Stimulated activated CD4-positive, alpha-beta T cell treated with anti-CD3 and anti-CD28 coated beads, Interleukin-1b, Interleukin-23, amount 100 ng/mL, for 1 hour (primary cell): Measurements from ENCODE around the gene TRIM54.
A peak's percentile ranks its signal among the peaks of the same experiment; 100 is the strongest.

Experiments
- DNase-seq, 2 donors: peaks; one replicate each; pipeline ENCODE4 v3.0.0-alpha.2; 2020; ENCODE audit warnings: low read depth in 2 of 2

The TRIM54 gene, protein sequence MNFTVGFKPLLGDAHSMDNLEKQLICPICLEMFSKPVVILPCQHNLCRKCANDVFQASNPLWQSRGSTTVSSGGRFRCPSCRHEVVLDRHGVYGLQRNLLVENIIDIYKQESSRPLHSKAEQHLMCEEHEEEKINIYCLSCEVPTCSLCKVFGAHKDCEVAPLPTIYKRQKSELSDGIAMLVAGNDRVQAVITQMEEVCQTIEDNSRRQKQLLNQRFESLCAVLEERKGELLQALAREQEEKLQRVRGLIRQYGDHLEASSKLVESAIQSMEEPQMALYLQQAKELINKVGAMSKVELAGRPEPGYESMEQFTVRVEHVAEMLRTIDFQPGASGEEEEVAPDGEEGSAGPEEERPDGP

GRCh38 chr2:27281855-27282559, at the start of gene TRIM54:
TRIM54 (plus strand) TSS chr2:27282429; CDS start chr2:27282732, 303 bp downstream.
- no peak for DNase-seq

DNA sequence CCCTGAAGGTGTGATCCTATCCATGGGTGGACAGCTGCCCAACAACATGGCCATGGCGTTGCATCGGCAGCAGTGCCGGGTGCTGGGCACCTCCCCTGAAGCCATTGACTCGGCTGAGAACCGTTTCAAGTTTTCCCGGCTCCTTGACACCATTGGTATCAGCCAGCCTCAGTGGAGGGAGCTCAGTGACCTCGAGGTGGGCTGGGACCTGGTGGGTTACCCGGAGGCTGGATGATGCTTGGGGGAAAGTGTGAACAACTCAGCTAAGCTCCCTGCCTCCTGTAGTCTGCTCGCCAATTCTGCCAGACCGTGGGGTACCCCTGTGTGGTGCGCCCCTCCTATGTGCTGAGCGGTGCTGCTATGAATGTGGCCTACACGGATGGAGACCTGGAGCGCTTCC, 48.9 kb upstream of the TRIM54 start:
- DNase-seq = no peak

DNA sequence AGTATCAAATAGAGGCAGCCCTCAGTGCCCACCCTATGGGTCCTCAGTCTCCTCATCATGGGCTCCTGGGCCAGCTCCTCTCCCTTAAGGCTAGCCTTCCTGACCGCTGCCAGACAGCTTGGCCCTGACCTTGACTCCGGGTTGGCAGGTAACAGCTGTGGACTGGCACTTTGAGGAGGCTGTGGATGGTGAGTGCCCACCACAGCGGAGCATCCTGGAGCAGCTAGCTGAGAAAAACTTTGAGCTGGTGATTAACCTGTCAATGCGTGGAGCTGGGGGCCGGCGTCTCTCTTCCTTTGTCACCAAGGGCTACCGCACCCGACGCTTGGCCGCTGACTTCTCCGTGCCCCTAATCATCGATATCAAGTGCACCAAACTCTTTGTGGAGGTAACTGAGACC, 46.1 kb upstream of the TRIM54 start:
- no peak for DNase-seq

DNA sequence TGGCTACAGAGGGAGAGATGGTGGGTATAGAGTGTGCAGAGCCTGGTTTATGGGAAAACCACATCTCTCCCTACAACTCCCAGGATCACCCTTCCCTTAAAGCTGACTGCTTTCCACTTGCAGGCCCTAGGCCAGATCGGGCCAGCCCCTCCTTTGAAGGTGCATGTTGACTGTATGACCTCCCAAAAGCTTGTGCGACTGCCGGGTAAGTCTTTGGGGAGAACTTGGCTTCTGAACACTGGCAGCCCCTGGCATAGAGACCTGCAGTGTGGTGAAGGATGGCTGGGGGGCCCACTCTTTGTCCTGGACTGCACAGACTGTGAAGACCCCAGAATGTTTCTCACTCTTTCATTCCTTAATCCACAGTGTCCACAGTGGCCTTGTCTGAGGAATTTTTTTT, 45.6 kb upstream of the TRIM54 start:
- no peak for DNase-seq

GRCh38 chr2:27237341-27237945, 44.8 kb upstream of the TRIM54 start:
- no peak for DNase-seq

DNA sequence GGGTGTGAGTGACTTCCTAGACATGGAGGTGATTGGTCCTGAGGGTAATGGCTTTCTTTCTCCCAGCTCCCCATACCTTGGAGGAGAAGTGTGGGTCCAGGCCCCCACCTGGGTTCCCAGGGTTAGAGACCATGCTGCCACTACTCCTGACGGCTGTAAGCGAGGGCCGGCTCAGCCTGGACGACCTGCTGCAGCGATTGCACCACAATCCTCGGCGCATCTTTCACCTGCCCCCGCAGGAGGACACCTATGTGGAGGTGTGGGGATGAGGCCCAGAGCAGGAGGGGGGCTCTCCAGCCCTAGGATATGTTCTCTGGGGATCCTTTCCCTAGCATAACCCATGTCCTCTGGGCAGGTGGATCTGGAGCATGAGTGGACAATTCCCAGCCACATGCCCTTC, 43.3 kb upstream of the TRIM54 start:
- DNase-seq = no peak

DNA sequence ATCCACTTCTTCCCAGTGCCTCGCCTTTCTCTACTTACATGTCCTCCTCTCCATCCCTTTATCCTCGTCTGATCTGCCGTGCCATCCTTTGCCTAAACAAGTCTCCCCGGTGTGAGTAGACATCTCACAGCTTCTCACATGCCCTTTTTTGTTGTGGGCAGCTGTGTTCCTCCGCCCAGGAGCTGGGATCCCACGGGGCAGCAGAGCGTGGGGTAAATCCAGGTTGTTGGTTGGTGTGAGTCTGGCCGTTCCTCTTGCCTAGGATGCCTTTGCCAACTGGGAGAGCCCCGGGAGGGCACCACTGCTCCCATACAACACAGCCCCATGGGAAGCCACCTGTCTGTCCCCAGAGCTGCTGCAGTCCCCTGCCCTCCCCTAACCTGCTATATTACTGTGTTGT, 41.8 kb upstream of the TRIM54 start:
- DNase-seq = no peak

DNA sequence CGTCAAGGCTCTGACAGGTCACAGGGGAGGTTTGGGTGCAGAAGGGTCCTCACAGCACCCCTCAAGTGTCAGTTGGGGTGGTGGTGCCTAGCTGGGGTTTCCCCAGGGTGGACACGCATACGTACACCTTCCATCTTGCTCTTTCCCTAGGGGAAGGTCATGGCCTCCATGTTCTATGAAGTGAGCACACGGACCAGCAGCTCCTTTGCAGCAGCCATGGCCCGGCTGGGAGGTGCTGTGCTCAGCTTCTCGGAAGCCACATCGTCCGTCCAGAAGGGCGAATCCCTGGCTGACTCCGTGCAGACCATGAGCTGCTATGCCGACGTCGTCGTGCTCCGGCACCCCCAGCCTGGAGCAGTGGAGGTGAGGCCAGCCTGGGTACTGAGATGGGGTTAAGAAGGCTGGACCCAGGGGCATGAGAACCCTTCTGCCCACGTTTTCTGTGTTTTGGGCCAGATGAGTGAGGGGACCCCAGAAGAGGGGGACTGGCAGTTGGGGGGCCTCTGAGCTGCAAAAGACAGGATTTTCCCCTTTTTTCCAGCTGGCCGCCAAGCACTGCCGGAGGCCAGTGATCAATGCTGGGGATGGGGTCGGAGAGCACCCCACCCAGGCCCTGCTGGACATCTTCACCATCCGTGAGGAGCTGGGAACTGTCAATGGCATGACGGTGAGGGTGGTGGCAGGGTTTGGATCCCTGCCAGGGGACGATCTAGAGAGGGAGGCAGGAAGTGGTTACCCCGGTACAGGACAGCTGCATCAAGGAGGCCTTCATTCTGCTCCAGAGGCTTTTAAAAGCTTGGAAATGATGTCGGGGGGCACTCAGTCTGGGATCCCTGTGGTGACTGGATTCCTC, 40.2 kb upstream of the TRIM54 start:
- DNase-seq = no peak

DNA sequence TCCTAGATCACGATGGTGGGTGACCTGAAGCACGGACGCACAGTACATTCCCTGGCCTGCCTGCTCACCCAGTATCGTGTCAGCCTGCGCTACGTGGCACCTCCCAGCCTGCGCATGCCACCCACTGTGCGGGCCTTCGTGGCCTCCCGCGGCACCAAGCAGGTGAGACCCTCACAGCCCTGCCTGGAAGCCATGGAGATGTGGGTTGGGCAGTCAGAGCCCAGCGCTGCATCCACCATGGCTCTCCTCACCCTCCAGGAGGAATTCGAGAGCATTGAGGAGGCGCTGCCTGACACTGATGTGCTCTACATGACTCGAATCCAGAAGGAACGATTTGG, 39.6 kb upstream of the TRIM54 start:
- no peak for DNase-seq

DNA sequence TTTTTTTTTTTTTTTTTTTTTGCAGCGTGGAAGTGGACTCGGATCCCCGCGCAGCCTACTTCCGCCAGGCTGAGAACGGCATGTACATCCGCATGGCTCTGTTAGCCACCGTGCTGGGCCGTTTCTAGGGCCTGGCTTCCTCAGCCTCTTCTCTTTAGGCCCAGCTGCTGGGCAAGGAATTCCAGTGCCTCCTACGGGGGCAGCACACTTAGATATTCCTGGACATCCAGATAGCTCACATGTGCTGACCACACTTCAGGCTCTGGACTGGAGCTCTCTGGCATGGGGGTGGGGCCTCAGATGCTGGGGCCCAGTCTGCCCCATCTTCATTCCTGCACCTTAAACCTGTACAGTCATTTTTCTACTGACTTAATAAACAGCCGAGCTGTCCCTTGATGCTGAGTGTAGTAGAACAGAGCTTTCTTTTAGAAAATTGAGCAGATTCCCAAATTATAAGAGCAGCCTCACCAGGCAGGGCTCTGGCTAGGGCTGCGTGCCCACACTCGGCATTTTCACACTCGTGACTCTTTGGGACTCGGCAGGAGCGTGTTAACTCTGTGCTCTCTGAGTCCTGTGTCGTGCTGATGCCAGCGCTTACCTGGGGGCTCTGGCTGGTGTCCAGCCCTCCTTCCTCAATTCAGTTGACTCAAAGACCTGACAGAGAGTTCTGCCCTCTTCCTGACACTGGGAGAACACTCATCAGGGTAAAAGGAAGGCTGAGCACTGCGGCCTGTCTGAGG, 38.7 kb upstream of the TRIM54 start:
- no peak for DNase-seq

- DNase-seq = no peak
Measured at GRCh38 chr2:27245116-27245515, 37.1 kb upstream of the TRIM54 start.

GRCh38 chr2:27245626-27246025, 36.6 kb upstream of the TRIM54 start:
- no peak for DNase-seq

- no peak for DNase-seq
Measured at GRCh38 chr2:27247893-27248292, 34.3 kb upstream of the TRIM54 start.

- DNase-seq = no peak
Measured at GRCh38 chr2:27249159-27249890, 32.9 kb upstream of the TRIM54 start.

DNA sequence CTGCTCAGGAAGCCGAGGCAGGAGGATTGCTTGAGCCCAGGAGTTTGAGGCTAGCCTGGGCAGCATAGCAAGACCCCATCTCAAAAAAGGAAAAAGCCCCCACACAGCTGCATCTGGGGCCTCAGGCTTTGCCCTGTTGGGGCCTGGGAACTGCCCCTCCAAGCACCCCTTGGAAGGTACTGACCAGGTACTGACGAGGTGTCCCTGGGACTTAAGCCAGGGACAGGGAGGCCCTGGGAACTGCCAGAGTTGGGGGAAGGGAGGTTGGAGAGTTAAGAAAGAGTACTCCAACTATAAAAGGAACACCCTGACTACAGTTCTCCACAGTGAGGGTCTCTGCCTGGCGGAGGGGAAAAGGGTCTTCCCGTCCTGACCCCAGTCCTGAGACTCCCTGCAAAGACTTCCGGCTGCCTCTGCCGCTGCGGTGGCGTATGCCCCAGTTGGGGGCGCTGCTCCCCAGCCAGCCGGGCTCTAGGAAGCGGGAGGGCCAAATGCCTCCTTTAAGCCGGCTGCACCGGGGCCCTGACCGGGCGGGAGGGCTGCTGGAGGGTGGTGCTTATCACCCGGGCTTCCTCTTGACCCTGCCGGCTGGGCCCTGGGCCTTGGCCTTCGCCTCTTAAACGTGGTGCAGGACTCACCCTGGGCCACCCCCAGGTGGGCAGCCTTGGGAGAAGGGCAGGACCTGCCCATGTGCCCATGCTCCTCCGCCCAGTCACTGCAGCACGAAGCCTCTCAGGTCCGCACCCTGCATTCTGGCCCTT, 32.2 kb upstream of the TRIM54 start:
- DNase-seq = peak in 1 of 2 donors; percentile 16

- no peak for DNase-seq
Measured at GRCh38 chr2:27250652-27251379, 31.4 kb upstream of the TRIM54 start.

GRCh38 chr2:27251766-27252165, 30.5 kb upstream of the TRIM54 start:
- no peak for DNase-seq

GRCh38 chr2:27255187-27255586, 27.0 kb upstream of the TRIM54 start:
- no peak for DNase-seq

GRCh38 chr2:27255660-27256059, 26.6 kb upstream of the TRIM54 start:
- DNase-seq = no peak
